Left ventricle myocardium inferior (tissue), 1 donor: ENCODE measurements around the gene TRAK2. TPM values are rescaled to one million over a fixed set of nuclear protein-coding genes. Genes with fewer than 3 reads are reported as not detected.

Source experiments
- DNase-seq: peaks from one replicate; pipeline ENCODE4 v3.0.0-alpha.2; 2020
- H3K27ac ChIP-seq: fragments of 200-600 bp; replicated peaks from 2 replicates; pipeline ENCODE4 v1.8.0; 2021
- H3K27me3 ChIP-seq: fragments of 200-600 bp; 2 replicates; pipeline ENCODE4 v1.8.0; 2021; ENCODE audit warnings: low read depth
- H3K36me3 ChIP-seq: fragments of 200-600 bp; 2 replicates; pipeline ENCODE4 v1.8.0; 2021
- H3K4me1 ChIP-seq: fragments of 200-600 bp; 2 replicates; pipeline ENCODE4 v1.8.0; 2021
- H3K4me3 ChIP-seq: fragments of 200-600 bp; 2 replicates; pipeline ENCODE4 v1.8.0; 2021; ENCODE audit warnings: mild to moderate bottlenecking, moderate library complexity
- H3K9me3 ChIP-seq: fragments of 200-600 bp; replicated peaks from 2 replicates; pipeline ENCODE4 v1.8.0; 2021
- intact Hi-C: fragments of 100-400 bp; cut with micrococcal nuclease; formaldehyde crosslinking; loops from one replicate; pipeline ENCODE4 v1.11.0; 2022
- total RNA-seq: library from RNA; stranded (reverse); fragmentation: NEBNext Ultra II Directional; extraction: Animal tissue kit (Norgen Biotek cat#: 25700); gene quantifications from one replicate; pipeline ENCODE4 v1.2.1, GENCODE V29; 2021
- TF ChIP-seq, protein P1 (sequence below): fragments of 200-600 bp; IDR thresholded peaks from 2 replicates; pipeline ENCODE4 v1.8.0; 2021; ENCODE audit warnings: antibody characterized with exemption, mild to moderate bottlenecking, borderline replicate concordance
- donor health status: DM: no; HTN: yes; CAD: no; lungs with severe emphysema.

The TRAK2 gene
- total RNA-seq, 1 donor from 2014 or later = 169 TPM

DNA sequence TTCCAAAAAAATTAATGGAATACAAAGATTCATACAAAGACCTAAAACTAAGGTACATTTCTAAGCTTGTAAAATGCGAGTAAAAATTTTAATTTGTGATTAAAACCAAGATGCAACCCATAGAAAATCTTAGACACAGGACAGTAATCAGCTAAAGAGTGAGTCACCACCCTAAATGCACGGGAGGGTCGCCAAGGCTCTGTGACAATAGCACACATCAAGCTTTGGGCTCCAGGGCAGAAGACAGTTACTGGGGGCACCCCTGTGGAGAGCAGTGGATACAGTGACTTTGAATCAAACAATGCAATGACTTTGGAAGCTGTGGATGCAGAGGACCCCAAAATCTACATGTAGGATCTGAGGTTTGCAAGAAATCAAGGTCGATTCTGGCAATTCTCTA, 101.7 kb downstream of the TRAK2 start:
- Histone ChIP-seq H3K4me1 (peaks cover 14% of the 10 kb centered on the region), H3K9me3 (no peaks in the 10 kb centered on the region), H3K27me3 (no peaks in the 10 kb centered on the region), H3K4me3 (no peak overlapping the region), H3K27ac (no peak overlapping the region), H3K36me3 (peaks cover 50% of the 10 kb centered on the region)
- no peak for DNase-seq
- intact Hi-C loops = no loop called here
- TF ChIP-seq, protein P1, sequence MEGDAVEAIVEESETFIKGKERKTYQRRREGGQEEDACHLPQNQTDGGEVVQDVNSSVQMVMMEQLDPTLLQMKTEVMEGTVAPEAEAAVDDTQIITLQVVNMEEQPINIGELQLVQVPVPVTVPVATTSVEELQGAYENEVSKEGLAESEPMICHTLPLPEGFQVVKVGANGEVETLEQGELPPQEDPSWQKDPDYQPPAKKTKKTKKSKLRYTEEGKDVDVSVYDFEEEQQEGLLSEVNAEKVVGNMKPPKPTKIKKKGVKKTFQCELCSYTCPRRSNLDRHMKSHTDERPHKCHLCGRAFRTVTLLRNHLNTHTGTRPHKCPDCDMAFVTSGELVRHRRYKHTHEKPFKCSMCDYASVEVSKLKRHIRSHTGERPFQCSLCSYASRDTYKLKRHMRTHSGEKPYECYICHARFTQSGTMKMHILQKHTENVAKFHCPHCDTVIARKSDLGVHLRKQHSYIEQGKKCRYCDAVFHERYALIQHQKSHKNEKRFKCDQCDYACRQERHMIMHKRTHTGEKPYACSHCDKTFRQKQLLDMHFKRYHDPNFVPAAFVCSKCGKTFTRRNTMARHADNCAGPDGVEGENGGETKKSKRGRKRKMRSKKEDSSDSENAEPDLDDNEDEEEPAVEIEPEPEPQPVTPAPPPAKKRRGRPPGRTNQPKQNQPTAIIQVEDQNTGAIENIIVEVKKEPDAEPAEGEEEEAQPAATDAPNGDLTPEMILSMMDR = no peak

DNA sequence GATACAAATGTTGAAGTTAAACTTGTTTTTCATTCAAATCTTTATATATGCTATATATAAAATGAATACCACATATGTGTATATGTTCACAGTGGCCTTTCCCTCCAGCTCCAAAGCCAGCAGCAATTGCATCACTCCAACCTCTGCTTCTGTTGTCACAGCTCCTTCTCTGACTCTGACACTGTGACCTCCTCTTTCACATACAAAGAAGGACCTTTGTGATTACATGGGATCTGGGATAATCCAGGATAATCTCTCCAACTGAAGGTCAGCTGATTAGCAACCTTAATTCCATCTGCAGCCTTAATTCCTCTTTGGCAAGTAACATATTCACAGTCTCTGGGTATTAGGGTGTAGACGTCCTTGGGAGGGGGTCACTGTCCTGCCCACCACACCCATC, 102.5 kb downstream of the TRAK2 start:
- Histone ChIP-seq H3K4me3 (no peak overlapping the region), H3K27ac (no peak overlapping the region), H3K9me3 (no peaks in the 10 kb centered on the region), H3K36me3 (peaks cover 55% of the 10 kb centered on the region), H3K4me1 (peaks cover 17% of the 10 kb centered on the region), H3K27me3 (no peaks in the 10 kb centered on the region)
- no peak for DNase-seq
- intact Hi-C loops = no loop called here
- TF ChIP-seq, protein P1 = no peak

DNA sequence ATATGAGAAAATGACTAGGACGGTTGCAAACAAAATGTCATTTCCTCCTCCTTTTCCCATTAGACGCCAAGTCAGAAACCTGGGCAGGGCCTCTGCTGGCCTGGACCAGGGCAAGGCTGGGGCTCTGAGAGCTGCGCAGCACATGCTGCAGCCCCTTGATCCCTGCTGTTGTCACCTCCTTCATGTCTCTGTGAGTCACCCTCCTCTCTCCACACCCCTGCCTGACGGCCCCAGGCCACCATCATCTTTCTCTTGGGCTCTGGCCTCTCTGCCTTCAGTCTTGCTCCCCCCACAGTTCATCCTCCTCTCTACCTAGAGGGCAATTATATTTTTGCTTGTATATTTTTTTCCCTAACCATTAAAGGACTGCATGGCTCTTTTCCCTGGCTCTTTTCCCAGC, 104.1 kb downstream of the TRAK2 start:
- Histone ChIP-seq H3K27ac (no peak overlapping the region), H3K9me3 (no peaks in the 10 kb centered on the region), H3K4me1 (peaks cover 24% of the 10 kb centered on the region), H3K4me3 (no peak overlapping the region), H3K27me3 (no peaks in the 10 kb centered on the region), H3K36me3 (peaks cover 71% of the 10 kb centered on the region)
- TF ChIP-seq, protein P1 = no peak
- intact Hi-C loops = loop anchor here (2.0 kb wide), 1 partner anchor 60 kb away; no protein-coding TSS in a partner anchor
- DNase-seq = no peak

DNA sequence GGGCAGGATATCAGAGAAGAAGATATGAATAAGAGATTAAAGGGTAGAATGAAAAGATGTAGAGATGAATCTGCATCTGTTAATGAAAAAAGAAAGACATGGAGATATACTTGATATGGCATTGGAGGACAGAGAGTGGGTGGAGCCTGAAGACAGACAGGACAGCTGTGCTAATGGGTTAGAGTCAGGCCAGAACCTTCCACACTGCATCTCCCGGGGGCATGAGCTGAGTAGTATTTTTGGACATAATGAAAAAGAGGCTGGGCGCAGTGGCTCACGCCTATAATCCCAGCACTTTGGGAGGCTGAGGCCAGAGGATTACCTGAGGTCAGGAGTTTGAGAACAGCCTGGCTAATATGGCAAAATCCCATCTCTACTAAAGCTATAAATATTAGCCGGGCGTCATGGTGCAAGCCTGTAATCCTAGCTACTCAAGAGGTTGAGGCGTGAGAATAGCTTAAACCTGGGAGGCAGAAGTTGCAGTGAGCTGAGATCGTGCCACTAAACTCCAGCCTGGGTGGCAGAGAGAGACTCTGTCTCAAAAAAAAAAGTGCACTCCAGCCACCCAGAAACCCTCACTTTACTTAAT, 105.5 kb downstream of the TRAK2 start:
- peak overlapping the region; percentile 22 for H3K27ac ChIP-seq
- H3K36me3 ChIP-seq = peaks cover 71% of the 10 kb centered on the region
- H3K9me3 ChIP-seq = no peaks in the 10 kb centered on the region
- DNase-seq = no peak
- intact Hi-C loops = loop anchor here (2.0 kb wide), 1 partner anchor 59 kb away; no protein-coding TSS in a partner anchor
- TF ChIP-seq, protein P1 = no peak
- no peaks in the 10 kb centered on the region for H3K27me3 ChIP-seq
- H3K4me1 ChIP-seq = peaks cover 24% of the 10 kb centered on the region
- no peak overlapping the region for H3K4me3 ChIP-seq

DNA sequence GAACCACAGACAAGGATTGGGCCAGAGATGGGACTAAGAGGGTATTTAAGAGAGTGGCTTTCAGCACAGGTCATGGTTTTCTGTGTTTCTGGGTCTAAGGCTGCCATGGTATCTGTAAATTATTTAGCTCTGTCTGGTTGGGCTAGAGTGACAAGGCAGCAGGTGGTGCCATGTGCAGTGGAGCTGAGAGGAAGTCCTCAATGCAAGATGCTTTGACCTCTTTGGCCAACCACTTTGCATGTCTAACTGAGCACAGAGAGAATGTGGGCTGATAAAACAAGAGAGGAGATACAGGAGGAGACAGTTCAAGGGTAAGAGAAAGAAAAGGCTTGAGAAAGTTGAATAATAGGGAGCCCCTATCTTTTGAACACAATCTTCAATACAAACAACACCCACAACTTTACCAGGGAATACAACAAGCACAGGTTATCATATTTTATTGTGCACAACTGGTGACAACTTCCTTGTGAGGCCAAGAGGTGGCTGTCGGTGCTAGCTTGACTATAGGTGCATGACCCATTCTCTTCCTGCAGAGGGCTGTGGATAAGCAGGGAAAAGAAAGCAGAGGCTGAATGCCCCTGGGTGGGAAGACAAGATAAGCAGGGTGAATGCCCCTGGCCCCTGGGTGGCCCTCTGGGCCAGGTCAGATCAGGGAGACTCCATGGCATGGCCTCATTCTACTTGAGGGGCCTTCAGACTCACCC, 106.4 kb downstream of the TRAK2 start:
- no peak for DNase-seq
- no peak overlapping the region for H3K27ac ChIP-seq
- no peaks in the 10 kb centered on the region for H3K27me3 ChIP-seq
- H3K9me3 ChIP-seq = no peaks in the 10 kb centered on the region
- no peak overlapping the region for H3K4me3 ChIP-seq
- peaks cover 24% of the 10 kb centered on the region for H3K4me1 ChIP-seq
- intact Hi-C loops = no loop called here
- TF ChIP-seq, protein P1 = no peak
- peaks cover 71% of the 10 kb centered on the region for H3K36me3 ChIP-seq
